KOPT-K1 (cell line): ENCODE measurements around the gene SH3RF1.
"Not testable (repeated sequence)": the region's sequence is repeated elsewhere in the genome, so short reads cannot be mapped to it uniquely, and the experiment has no call there.

Experiments used
- H3K27ac ChIP-seq: fragments of 200-600 bp; sonication (generic); 2 replicates; pipeline ENCODE4 v1.5.1; 2016; ENCODE audit warnings: antibody characterized with exemption, mild to moderate bottlenecking, low read depth, low read length; ENCODE audit not compliant: poor library complexity, severe bottlenecking
- H3K36me3 ChIP-seq: fragments of 200-600 bp; sonication (generic); 2 replicates; pipeline ENCODE4 v1.5.1; 2017; ENCODE audit warnings: antibody characterized with exemption, mild to moderate bottlenecking, low read length, moderate library complexity; ENCODE audit not compliant: insufficient read depth
- H3K9me3 ChIP-seq: fragments of 200-600 bp; sonication (generic); 2 replicates; pipeline ENCODE4 v1.5.1; 2017; ENCODE audit warnings: antibody characterized with exemption, low read length, mild to moderate bottlenecking; ENCODE audit not compliant: insufficient read depth, poor library complexity, severe bottlenecking

Gene SH3RF1

DNA sequence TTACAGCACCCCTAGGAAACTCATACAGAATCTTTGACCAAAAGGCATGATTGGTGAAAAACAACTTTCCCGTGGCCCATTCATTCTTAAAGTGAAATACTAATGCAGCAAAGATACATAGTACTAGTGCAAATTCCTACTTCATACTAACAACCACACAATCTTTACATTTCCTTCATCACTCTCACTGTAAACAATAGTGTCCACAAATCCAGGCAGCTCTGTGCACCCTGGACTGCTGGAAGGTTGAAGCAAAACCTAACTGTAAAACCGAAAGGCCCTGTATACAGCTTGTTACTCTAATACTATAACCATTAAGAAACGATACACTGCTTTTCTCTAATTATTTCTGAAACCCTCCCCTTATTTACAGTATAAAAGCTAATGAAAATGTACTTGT, 82.6 kb downstream of the SH3RF1 start:
- H3K27ac ChIP-seq = no peak overlapping the region
- no peaks in the 10 kb centered on the region for H3K9me3 ChIP-seq
- no peaks in the 10 kb centered on the region for H3K36me3 ChIP-seq

DNA sequence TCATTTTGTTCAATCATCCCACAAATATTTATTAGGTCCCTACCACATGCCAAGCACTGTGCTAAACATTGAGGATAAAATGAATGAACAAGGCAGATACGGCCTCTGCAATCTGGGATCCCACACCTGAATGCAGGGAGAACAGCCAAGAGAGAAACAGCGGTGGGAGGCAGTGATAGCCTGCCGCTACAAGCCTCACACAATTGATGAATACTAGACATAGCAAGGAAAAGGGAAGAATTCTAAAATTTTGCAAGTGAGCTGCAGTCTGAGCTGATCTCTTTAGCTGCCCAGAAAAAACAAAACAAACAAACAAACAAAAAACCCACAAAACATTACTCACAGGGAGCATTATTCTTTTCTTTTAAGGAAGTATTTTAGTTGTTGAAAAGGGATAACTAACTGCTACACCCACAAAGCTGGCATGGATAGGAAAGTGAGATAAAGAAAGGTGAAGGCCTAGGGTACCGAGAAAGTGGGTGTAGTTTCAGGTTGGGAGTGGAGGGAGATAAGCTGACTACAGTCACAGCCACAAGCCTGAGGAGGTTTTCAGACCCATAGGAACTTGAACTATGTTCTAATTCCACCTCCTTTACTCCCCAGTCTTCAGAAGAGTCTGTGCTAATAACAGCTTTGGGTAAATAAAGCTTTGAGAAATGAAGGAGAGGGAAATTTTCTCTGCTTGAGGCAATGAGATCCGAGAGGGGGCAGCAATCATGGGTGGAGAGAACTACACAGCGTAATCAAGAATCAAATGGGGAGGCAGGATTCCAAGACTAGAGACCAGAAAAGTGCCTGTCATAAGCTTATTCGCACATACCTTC, 85.4 kb downstream of the SH3RF1 start:
- Histone ChIP-seq H3K27ac (no peak overlapping the region), H3K9me3 (no peaks in the 10 kb centered on the region), H3K36me3 (no peaks in the 10 kb centered on the region)

DNA sequence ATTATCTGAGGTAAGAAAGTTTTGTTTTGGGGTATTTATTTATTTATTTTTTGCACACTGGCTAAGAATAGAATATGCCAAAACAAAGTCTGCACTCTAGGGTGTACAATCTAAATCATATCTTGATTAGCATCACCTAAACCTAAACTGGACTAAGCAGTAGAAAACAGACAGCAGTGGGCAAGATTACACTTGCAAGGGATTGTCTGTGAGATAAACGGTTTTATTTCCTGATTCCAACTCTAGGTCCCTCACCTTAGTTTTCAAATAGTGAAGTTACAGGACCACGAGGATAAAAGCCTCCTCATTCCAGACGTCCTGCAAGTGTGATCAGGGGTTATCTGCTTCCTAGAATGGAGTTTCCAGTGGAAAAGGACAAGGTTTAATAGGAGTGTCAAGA, 86.1 kb downstream of the SH3RF1 start:
- H3K36me3 ChIP-seq = no peaks in the 10 kb centered on the region
- no peaks in the 10 kb centered on the region for H3K9me3 ChIP-seq
- H3K27ac ChIP-seq = no peak overlapping the region

DNA sequence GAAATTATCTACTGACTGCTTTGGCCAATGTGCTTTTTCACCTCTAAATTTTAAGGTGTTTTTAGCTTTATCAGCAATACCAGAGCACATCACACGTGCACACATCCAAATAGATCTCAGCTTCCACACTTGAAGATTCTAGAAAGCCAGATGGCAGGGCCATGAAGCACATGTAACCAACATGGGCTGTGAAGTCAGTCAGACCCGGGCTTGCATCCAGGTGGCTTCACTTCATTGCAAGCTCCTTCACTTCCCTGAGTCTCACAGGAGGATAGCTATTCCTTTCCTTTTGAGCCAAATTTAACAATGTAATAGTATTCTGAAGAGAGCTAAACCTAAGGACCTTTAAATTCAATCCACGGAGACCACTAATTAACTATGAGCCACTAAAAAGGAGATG, 86.5 kb downstream of the SH3RF1 start:
- H3K27ac ChIP-seq = no peak overlapping the region
- no peaks in the 10 kb centered on the region for H3K36me3 ChIP-seq
- H3K9me3 ChIP-seq = no peaks in the 10 kb centered on the region

DNA sequence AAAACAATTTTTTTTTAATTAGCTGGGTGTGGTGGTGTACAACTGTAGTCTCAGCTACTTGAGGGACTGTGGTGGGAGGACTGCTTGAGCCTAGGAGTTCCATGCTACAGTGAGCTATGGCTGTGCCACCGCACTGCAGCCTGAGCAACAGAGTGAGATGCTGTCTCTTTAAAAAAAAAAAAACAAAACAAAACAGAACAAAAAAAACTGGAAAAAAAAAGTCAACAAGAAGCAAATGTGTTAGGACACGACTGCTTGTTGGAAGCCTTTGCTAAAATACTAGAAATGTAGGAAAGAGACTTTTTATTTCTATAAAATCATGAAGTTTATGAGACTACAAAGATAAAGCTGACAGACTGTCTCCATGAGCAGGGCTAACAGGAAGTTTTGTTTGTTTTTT, 87.2 kb downstream of the SH3RF1 start:
- Histone ChIP-seq H3K27ac (no peak overlapping the region), H3K36me3 (no peaks in the 10 kb centered on the region), H3K9me3 (no peaks in the 10 kb centered on the region)

DNA sequence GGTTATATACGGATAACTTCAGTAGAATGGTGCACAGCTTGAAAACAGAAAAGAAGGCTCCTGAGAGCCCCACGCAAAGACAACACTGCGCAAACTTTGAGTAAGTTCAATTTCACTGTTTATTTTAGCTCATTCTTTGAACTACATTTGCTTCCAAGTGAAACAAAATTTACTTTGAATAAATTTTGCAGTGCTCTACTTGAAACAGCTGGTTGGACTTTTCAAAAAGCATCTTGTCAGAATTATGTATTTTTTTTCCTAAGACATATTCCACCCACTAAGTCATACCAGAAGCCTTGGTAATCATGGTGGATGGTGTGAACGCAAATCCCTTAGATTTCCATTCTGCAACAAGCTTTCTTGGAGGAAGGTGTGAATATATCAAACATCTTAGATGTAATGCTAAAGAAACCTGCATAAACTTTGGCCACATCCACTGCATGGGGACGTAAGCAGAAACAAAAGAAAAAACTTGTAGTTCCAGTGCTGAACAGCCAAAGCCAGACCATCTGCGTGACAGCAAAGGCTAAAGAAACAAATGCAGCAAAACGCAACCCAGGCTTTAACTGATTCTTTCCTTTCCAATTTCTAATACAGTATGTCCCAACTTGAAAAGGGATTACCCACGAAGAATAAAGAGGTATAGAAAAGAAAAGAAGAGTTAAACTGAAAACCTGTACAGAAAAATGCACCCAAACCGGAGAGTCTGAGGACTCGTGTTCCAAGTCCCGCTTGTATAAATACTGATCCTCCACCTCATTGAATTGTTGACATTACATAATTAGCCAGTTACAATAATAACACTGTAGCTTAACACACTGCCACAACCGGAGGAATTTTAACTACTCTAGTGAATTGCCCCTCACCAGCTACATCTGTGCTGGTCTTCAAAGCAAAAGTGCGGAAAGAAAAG, 90.9 kb downstream of the SH3RF1 start:
- Histone ChIP-seq H3K27ac (no peak overlapping the region), H3K36me3 (no peaks in the 10 kb centered on the region), H3K9me3 (no peaks in the 10 kb centered on the region)

DNA sequence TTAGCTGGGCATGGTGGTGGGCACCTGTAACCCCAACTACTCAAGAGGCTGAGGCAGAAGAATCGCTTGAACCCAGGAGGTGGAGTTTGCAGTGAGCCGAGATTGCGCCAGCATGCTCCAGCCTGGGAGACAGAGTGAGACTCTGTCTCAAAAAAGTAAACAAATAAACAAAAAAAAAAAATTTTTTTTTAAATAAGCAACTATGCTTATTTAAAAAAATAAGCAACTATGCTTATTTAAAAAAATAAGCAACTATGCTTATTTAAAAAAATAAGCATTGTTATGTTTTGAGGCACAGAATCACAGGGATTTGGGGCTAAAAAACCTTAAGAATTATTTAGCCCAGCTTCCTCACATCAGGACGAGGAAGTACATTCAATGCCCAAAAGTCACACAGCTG, 92.7 kb downstream of the SH3RF1 start:
- not testable (repeated sequence) for H3K36me3 ChIP-seq, H3K9me3 ChIP-seq, H3K27ac ChIP-seq

DNA sequence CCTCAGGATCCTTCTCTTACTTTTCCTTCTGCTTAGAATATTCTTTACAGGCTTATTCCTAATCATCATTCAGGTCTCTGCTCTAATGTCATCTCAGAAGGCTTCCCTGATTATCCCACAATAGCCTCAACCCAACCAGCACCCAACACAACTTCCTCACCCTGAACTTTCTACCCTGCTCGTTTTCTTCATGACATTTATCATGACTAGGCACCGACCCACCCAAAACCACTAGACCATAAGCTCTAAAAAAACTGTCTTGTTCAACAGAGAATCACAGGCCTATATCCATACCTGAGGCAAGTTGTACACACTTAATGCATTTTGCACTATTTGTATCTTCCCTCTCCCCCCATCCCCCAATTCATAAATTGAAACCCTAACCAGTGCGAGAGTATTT, 95.3 kb downstream of the SH3RF1 start:
- Histone ChIP-seq H3K36me3 (no peaks in the 10 kb centered on the region), H3K9me3 (no peaks in the 10 kb centered on the region), H3K27ac (no peak overlapping the region)

DNA sequence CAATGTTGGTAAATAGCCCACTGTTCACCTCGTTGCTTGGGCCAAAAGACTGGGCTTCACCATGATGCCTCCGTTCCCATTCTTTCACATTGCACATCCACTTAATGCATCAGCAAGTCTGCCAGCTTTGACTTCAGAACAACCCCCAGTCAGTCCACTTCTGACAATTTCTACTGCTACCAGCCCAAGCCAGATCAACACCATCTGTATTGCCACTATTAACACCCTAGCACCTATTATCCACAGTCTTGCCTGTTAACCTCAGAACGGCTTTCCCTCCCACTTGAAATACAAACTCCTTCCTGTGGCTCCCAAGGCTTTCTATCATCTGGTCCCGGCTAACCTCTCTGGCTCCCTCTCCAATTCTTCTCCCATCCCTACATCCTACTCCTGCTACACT, 95.7 kb downstream of the SH3RF1 start:
- no peak overlapping the region for H3K27ac ChIP-seq
- no peaks in the 10 kb centered on the region for H3K36me3 ChIP-seq
- no peaks in the 10 kb centered on the region for H3K9me3 ChIP-seq

DNA sequence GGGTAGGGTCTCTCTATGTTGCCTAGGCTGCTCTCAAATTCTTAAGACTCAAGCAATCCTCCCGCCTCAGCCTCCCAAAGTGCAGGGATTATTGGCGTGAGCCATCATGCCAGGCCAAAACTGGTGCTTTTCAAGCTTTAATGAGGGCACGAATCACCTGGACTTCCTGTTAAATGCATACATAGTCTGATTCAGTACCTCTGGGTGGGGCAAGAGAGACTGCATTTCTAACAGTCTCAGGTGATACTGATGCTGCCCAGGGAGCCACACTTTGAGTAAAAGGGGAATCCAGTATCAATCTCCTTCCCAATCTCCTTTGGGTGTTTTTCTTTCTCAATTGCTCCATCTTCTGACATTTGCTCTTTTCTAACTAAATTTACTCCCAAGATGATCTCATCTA, 96.5 kb downstream of the SH3RF1 start:
- H3K36me3 ChIP-seq = no peaks in the 10 kb centered on the region
- H3K9me3 ChIP-seq = no peaks in the 10 kb centered on the region
- H3K27ac ChIP-seq = no peak overlapping the region

DNA sequence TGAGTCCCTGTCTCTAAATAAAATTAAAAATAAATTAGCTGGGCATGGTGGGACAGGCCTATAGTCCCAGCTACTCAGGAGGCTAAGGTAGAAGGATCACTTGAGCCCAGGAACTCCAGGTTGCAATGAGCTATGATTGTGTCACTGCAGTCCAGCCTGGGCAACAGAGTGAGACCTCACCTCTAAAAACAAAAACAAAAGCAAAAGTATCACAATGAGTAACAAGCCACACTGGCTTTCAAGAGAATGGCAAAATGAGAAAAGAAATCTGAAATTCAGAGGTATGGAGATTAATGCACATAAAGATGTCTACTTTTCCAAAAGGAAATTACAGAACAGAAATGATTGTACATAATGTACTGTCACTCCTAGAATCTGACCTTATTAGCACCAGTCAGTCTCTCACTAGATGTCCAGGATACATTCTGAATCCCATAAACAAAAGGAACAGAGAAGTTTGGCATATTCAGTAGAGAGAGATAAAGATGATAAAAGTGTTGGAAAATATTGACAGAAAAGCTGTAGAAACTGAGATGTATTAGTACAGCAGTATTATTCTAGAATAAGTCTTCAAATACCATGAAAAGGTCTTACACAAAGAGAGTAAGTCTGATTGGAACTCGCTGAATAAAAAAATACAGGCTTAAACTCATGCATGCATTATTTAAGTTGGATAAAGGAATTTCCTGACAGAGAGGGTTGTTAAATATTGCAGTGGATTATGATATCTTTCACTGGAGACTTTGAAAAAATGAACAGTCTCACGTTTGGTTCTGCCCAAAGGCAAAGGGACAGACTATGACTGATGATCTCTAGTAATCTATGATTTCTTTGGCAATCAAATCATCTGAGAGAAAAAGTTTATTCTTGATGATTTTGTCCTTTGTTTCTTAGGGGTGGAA, 102.5 kb downstream of the SH3RF1 start:
- Histone ChIP-seq H3K36me3 (no peaks in the 10 kb centered on the region), H3K27ac (no peak overlapping the region), H3K9me3 (no peaks in the 10 kb centered on the region)

DNA sequence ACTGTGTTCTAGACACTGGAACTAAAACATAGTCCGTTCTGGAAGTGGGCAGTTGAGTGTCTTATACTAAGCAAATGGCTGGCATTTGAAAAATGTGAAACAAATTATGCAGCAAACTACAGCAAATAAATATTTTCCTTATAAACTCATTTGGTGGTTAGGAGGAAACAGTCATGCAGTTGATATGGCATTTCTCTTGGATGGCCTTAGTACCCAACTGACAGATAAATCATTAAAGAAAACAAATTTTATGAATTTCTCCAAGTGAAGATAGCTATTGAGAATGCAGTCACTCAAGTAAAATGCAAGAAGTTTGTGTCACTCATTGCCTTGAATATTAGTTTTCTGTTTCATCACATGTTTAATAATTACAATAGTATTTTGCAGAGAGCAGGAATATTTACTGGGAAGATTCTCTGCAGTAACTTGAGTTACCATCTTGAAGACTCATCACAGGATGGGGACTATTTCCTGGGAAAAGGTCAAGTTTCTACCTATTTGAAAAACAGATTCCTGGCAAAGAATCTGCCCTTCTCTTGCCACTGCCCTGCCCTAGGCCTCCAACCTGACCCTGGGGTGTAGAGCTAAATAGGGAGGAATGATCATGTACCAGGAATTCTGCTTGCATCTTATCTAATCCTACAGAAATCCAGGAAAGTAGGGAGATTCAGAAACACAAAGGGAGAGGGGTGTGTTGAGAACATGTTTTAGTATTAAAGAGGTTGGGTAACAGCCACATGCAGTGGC, 105.9 kb downstream of the SH3RF1 start:
- H3K27ac ChIP-seq = no peak overlapping the region
- no peaks in the 10 kb centered on the region for H3K36me3 ChIP-seq
- no peaks in the 10 kb centered on the region for H3K9me3 ChIP-seq

DNA sequence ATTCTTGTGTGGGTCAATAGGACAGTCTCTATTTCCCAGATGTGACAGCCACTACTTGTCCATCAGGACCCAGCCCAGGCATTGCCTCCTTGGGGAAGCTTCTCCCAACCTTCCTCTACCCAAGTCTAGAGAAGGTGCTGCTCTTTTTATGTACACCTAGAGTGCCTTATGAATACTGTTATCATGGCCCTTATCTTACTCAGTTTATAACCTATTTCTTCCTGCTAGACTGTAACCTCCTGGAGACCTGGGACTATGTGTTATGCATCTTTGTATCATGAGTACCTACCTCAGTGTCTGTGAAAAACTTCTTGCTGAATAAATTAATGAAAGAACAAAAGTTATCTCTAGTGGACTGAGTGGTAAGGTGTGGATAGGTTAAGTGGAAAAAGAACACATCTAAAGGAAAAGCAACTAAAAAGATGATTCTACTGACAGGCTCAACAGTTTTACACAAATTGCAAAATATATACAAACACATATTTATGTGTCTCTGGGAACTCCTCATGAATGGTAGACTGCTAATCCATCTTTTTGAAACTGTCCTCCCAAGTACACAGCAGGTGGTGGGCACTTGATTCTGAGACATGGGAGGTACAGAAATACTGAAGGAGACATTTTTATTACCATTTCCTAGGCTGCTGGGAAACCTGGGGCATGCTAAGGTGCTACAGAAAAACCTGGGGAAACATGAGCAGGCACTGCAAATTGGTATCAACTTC, 106.6 kb downstream of the SH3RF1 start:
- Histone ChIP-seq H3K9me3 (no peaks in the 10 kb centered on the region), H3K27ac (no peak overlapping the region), H3K36me3 (no peaks in the 10 kb centered on the region)

DNA sequence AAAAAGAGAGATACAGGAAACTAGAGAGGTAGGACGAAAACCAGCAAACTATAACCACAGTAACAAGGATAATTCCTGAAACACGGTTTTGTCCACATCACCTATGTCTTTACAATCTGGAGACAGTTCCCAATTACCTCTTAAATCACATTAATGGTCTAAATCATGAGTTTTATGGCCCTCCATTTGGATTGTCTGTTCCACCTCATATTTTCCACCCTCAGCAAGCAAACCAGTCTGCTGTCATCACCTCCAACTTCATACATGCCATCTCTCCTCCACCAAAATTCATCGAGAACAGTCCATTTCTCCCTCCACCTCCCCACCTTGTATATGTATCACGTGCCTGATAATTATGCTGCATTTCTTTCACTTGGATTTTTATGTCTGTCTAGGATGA, 107.3 kb downstream of the SH3RF1 start:
- Histone ChIP-seq H3K36me3 (no peaks in the 10 kb centered on the region), H3K9me3 (no peaks in the 10 kb centered on the region), H3K27ac (no peak overlapping the region)
